RKO (cell line): ENCODE measurements around the gene ZC3H7A.

ENCODE experiments used
- DNase-seq: peaks from one replicate; pipeline ENCODE4 v3.0.0-alpha.2; 2016; ENCODE audit warnings: low spot score

Gene ZC3H7A

DNA sequence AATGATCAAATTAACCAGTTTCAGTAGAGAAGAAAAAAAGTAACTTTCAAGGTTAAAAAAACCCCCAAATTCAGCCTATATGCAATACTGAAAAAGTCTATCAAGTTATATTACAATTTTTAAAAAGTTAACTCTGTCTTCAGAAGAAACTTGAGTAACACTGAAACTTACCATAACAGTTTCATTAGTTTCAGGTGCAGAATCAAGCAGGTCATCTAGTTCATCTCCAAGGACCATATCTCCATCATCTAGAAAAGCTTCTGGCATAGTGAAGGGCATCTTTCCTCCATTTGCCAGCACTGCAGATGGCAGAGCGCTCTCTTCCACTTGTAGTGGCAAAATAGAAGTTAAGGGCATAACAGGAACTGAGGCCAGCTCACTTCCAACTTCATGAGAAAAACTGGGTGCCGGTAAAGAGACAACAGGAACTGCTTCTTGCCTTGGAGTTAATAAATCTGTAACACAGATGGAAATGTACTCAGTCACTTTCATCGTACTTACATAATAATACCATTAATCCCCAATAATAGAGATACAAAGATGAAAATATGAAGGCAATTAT, 22.9 kb downstream of the ZC3H7A start:
- no peak for DNase-seq

DNA sequence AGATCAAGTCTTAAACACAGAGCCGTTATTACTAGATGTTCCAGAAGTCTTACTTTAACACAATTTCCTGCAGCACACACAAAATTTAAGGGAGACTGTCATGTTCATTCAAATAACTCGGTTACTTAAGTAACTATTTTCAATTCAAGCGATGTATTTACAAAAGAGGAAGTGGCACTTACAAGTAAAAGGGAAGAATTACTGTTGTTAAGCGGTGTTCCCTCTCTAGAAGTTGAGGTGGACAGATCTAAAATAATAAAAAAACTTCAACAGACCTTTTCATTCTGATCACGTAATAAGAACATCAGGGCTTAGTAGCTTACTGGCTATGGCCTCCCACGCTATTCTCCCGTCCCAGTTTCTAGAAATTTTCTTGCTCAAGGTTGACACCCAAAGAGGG, 28.2 kb downstream of the ZC3H7A start:
- no peak for DNase-seq

DNA sequence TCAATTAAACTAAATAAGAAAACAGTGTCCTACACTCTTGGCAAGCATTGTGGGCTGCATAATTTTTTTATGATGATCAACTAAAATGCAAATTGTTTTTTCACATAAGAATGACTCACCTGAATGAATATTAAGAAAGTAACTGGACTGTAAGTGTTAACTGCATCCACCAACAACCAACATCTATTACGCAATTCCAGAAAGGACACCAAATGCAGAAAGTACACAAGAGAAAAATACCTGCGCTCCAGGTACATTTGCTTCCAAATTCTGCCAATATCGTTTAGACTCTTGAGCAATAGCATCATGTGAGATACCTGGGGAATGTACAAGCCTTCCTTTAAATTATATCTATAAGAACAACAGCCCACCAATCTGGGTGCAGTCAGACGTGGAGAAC, 34.6 kb downstream of the ZC3H7A start:
- no peak for DNase-seq

DNA sequence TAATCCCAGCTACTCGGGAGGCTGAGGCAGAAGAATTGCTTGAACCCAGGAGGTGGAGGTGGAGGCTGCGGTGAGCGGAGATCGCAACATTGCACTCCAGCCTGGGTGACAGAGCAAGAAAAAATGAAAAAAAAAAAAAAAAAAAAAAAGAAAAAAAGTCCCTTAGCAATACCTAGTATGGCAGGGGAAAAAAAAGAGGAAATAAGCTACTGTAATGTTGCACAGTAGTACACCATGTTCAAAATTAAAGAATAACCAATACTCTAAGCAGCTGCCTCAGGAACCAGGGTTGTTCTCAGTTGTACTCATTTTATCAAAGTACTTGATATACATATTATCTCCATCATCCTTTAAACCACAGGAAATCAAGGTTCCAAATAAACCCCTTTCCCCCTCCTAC, 37.1 kb downstream of the ZC3H7A start:
- no peak for DNase-seq

DNA sequence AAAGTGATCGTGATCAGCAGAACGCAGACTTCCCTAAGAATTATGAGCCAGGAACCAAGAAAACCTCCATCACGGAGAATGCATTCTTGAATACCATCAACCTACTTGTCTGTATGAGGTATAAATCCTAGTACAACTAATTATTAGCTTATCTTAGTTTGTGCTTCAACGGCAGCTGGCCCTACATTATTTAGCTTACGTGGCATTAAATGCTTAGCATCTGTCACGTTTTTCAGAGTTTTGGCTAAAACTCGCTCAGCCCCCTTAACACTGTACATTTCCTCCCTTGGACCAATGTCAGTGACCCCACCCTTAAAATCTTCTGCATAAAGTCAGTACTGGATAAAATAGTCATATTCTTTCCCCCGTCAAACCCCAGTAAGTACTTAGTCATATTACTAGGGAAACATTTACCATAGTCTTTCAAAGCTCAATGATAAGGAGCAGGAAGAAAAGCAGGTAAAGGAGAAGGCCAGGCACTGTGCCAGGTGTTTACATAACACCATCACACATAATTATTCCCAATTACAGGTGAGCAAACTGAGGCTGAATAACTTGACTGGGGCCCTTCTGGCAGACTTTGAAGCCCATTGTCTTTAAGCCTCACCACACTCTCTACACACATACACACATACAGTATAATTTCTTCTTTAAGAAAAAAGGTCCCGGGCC, 37.8 kb downstream of the ZC3H7A start:
- no peak for DNase-seq

DNA sequence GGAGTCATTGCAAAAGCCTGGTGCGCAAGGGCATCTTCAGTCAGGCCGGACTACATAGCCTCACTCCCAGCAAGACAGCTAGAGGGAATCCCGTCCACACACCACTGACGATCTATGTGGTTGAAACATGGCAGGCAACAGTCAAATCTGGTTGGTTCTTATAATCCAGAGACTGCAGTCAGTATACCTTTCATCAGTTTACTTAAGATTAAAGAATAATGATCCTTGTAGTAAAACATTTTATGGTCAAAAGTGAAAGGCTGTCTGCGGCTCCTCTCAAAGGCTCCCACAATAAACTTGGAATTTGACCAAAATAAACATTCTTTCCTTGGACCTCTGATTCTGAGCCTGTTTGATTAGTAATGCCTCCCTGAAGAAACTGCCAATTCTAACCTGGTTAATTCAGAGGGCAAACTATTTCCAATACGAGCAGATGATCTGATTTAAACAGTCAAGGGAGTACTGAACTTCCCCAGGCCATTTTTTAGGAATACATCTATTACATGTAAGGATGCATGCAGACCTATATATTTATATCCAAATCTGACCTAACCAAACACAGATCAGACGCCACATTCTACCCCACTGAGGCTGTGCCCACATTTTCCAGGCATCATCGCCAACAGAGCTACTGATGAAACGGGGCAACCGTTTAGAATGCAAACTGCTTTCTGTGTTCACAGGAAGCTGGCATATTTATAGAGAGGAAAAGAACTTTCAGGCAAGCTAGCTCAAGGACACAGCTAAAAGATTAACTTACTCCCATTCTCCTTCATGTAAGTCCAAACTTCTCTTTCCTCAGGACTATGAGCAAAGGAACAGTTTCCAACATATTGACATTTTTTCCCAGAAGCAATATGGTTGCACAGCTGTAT, 39.1 kb downstream of the ZC3H7A start:
- no peak for DNase-seq

DNA sequence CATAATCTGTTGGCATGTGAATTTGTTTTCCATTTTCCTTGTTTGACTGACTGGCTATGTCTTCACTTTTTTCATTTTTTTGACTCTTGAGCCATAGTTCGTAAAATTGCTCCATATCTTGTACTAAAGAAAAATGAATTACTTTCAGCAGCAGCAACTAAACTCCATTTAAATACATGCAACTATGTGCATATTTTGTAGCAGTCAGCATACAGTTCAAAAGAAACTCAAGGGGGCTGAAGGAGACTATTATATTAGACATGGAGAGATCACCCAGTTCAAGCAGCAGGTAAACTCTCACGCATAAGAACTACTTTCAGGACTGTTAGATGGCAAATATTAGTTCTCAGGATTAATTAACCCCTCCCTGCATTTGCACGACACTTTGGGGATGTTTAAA, 40.8 kb downstream of the ZC3H7A start:
- DNase-seq: no peak

DNA sequence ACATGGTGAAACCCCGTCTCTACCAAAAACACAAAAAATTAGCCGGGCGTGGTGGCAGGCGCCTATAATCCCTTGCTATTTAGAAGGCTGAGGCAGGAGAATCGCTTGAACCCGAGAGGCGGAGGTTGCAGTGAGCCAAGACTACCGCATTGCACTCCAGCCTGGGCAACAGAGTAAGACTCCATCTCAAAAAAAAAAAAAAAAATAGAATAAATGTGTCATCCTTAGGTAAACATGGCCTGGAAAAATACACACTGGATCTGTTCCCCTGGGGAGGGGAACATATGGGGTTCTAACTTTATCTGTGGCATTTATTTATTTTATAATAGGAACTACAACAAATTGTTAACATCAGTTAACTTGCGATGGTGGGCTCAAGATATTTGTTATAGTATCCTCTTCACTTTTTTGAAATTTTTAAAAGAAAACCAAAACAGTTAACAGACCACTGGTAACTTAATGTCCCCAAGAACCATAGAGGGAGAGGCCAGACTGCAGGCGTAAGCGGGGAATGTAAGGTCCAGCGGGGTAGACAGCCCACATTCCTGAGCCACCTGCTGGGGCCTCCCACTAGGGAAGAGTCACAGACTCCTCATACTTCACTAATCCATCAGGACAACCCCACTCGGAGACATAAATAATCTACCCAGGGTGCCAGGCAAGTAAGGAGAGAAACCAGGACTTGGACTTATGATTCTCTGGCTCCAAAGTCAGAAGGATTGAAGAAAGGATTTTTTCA, 41.9 kb downstream of the ZC3H7A start:
- DNase-seq: no peak

DNA sequence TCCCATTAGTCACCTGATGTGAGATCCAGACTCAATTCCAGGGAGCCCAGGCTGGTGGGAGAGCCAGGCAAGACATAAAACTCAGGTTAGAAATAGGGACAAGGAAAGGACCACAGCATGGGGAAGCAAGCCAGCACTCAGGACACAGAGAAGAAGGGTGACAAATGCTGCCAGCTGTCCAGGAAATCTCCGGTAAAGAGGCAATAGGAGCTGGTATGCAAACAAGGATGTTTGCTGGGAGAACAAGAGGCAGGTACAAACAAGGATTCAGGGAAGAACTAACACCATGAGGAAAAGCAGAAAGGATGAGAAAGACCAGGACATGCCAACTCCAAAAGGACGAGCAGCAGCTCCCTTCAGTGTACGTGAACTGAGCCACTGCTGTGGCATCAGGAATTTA, 44.2 kb downstream of the ZC3H7A start:
- no peak for DNase-seq

DNA sequence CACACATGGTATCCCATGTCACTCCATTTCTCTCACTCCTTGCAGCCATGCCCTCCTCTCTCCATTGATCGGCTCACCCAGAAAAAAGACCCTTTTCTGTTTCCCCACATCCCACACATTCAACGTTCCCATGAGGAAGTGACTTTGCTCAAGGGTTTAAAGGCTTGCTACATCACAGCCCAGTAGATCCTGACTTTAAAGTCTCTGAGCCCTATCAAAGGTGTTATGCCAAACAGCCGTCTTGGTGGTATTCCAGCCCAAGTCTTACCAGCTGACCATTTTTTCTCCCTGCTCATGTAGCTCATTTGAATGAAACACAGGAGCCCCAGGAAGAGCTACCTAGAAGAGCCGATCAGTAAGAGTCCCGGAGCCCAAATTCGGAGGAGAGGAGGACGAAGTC, 47.0 kb downstream of the ZC3H7A start:
- DNase-seq: no peak

DNA sequence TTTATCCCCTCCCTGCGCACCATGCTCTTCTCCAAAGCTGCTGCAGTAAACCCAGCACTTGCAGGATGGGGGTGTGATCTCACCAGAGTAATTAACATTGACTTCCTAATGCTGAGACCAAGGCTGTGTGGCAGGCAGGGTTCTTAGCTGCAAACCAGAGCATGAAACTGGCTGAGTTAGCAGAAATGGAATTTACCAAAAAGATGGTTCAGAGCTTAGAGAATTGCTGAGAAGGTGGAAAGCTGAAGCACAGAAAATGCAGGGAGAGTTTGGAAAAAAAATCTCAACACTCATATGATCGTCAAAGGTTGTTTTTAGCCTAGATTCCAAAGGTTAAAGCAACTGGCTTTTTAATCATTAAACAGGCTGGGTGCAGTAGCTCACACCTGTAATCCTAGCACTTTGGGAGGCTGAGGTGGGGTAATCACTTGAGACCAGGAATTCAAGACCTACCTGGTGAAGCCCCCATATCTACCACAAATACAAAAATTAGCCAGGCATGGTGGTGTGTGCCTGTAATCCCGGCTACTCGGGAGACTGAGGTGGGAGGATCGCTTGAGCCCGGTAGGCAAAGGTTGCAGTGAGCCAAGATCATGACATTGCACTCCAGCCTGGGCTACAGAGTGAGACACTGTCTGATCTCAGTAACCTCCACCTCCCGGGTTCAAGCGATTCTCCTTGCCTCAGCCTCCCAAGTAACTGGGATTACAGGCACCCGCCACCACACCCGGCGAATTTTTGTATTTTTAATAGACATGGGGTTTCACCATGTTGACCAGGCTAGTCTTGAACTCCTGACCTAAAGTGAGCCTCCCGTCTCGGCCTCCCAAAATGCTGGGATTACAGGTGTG, 48.4 kb downstream of the ZC3H7A start:
- DNase-seq: no peak

DNA sequence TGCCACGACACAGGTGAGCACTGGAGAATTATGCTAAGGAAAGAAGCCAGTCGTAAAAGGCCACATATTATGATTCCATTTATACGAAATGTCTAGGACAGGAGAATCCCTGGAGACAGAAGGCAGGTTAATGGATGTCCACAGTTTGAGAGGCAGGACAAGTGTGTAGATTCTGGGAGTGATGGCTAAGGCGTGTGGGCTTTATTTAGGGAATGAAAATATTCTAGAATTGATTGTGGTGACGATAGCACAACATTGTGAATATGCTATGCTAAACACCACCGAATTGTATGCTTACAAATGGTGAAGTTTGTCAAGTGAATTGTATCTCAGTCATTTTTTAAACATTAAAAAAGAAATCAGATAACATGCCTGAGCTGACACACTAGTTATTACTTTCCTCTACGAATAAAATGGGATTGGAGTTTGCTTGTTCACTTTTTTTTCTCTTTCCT, 49.1 kb downstream of the ZC3H7A start:
- no peak for DNase-seq

DNA sequence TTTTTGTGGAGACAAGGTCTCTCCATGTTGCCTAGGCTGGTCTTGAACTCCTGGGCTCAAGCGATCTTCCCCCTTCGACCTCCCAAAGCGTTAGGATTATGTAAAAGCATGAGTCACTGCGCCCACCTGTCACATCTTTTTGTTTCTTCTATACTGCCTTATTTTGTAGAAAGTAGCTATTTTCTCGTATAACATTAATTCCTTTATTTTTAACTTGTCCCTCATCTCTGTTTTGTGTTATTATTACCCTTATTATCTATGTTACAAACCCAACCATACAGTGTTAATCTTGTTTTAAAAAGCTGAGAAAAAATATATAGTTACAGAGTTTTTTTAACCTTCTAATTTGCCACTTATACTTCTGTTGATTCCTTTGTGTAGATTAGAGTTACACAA, 53.0 kb downstream of the ZC3H7A start:
- no peak for DNase-seq

DNA sequence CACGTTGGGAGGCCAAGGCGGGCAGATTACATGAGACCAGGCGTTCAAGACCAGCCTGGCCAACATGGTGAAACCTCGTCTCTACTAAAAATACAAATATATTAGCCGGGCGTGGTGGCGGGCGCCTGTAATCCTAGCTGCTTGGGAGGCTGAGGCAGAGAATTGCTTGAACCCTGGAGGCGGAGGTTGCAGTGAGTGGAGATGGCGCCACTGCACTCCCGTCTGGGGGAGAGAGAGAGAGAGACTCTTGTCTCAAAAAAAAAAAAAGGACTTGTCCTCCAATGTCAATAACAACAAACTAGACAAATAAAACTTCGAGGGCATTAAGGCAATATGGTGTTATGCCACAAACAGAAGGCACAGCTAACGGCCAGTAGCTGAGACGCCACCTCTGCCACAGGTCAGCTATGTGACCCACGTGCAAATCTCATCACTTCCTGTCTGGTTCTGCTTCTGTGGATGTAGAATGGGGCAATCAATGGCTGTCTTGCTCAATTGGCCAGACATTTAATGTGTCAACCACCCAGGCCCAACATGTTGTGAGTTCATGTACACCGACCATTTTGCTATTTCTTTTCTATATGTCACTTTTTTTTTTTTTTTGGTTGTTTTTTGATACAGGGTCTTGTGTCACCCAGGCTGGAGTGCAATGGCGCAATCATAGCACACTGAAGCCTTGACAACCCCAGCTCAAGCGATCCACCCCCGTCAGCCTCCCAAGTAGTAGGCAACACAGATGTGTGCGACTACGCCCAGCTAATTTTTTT, 53.6 kb downstream of the ZC3H7A start:
- peak; percentile 80 for DNase-seq

DNA sequence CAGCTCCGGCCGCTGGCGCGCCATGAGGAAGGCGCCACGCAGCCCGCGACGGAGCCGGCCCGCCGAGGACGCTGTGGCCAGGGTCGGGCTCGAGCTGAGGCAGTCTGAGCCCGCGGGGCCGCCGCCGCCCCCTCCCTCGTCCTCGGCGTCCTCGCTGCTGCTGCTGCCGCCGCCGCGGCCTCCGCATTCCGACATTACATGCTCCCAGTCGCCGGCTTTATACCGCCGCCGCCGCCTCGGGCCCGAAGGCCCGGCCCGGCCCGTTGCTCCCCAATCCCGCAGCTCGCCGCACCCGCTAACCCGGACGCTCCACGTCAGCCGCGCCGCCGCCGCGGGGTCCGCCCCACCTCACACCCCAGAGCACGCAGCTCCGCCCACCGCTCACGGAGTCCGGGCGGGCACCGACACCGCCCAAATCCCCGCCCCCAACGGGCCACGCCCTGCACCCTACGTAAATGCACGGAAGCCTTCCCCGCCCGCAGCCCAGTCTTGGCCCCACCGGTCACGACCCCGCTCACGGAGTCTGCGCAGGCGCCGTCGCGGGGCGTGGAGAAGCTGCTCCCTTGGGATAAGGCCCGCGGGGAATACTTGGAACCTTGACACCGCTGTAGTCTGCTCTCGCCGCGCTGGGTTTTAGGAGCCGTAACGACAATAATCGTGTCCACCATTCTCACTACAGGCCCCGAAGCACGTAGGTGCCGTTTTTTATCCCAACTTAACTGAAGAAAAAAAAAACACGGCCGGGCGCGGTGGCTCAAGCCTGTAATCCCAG, 54.3 kb downstream of the ZC3H7A start, which contains the start of gene TXNDC11:
Gene TXNDC11 (minus strand): TSS at position 322 of the 772 bp plus-strand sequence. CDS start 127 bp downstream, at position 195.
- peak; percentile 96 for DNase-seq

DNA sequence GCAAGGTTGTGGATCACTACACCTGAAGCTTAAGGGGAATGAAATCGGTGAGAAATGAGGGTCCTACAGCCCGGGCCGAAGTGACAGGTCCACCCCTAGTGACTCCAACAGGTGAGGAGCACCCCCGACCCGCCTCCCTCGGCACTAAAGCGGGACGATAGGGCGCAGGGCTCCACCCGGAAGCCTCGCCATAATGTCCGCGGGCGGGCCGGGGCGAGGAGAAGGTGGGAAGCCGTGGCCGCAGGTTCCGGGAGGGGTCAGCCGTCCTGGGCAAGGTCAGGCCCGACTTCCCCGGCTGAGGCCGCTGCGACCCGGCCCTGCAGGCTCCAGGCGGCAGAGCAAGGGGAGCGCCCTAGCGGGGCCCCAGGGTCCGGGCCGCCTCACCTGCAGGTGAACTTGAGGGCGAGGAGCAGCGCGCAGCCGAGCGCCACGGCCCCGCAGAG, 54.9 kb downstream of the ZC3H7A start:
- peak; percentile 35 for DNase-seq

DNA sequence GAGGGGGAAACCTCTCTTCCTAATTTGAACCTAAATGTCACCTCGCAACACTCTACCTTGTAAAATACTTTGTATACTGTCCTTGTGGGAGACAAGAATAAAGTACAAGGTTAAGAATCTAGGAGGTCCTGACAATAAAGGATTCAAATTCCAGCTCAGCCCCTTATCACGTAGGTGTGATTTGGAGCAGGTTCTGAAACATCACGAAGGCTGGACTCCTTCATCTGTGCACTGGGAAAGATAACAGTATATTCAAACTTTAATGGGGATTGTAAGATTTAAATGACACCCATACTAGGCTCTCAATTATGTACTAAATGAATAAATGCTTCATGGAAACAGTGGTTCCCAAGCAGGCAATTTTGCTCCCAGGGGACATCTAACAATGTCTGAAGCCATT, 56.5 kb downstream of the ZC3H7A start:
- DNase-seq: no peak

DNA sequence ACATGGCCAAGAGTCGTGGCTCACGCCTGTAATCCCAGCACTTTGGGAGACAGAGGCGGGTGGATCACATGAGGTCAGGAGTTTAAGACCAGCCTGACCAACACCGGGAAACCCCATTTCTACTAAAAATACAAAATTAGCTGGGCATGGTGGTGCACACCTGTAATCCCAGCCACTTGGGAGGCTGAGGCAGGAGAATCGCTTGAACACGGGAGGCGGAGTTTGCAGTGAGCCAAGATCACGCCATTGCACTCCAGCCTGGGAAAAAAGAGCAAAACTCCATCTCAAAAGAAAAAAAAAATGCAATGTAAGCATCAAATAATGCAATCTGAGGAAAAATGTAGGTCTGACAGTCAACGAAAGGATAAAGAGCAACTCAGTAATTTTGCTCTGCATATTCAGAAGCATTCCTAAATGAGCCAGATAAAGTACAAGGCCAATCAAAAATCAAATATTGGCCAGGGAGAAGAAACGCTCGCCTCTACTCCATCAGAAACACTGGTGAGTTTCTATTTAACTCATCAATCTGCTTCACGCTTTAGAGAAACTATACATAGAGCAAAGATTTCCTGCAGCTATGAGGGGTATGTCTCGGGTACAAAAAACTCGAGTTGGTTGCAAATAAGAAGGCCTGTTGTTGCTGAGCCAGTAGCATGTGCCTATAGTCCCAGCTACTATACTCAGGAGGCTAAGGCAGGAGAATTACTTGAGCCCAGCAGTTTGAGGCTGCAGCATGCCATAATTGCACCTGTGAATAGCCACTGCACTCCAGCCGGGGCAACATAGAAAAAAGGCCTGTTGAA, 58.1 kb downstream of the ZC3H7A start:
- DNase-seq: no peak

DNA sequence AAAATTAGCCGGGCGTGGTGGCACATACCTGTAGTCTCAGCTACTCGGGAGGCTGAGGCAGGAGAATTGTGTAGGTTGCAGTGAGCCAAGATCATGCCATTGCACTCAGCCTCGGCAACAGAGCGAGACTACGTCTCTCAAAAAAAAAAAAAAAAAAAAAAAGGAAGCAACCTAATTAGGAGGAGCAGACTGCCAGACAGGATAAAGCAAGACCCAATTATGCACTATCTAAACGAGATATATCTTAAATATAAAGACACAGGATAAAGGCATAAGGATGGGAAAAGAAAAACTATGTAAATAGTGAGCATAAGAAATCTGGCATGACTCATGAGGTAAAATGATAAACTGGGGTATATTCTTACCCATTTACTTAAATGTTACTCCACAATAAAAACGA, 59.3 kb downstream of the ZC3H7A start:
- no peak for DNase-seq
